Upper lobe of left lung (tissue), 4 donors: Measurements from ENCODE around the gene RAD9B.

ENCODE experiments used
- POLR2A ChIP-seq, 4 donors: fragments of 450-650 bp; IDR thresholded peaks; one replicate each; pipeline ENCODE4 v1.5.1; 2016 to 2017; ENCODE audit warnings: antibody characterized with exemption in 4 of 4, mild to moderate bottlenecking in 2 of 4
- TF ChIP-seq, protein P1 (sequence below), 6 experiments: fragments of 450-650 bp in 4 of 6; fragments of 200-600 bp in 2 of 6; sonication (generic) in 2 of 6; IDR thresholded peaks; one replicate each; pipeline ENCODE4 v1.5.1; 2016 to 2019; ENCODE audit warnings: antibody characterized with exemption in 6 of 6

DNA sequence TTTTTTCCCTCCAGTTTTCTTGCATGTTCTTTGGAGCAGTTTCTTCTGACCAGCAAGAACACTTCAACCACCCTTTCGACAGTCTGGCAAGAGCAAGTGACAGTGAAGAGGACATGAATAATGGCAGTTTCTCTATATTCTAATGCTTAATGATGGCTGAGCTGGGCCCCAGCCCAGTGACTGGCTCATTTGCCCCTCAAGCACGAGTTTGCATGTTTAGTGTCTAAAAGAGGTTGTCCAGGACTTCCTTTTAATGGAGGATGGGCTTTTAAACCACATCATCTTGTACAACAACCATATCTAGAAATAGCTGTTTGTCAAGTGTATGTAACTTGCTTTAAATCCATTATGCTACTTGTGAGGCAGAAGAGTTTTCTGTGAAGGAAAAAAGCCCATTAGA, 28.4 kb downstream of the RAD9B start:
- TF ChIP-seq, protein P1, sequence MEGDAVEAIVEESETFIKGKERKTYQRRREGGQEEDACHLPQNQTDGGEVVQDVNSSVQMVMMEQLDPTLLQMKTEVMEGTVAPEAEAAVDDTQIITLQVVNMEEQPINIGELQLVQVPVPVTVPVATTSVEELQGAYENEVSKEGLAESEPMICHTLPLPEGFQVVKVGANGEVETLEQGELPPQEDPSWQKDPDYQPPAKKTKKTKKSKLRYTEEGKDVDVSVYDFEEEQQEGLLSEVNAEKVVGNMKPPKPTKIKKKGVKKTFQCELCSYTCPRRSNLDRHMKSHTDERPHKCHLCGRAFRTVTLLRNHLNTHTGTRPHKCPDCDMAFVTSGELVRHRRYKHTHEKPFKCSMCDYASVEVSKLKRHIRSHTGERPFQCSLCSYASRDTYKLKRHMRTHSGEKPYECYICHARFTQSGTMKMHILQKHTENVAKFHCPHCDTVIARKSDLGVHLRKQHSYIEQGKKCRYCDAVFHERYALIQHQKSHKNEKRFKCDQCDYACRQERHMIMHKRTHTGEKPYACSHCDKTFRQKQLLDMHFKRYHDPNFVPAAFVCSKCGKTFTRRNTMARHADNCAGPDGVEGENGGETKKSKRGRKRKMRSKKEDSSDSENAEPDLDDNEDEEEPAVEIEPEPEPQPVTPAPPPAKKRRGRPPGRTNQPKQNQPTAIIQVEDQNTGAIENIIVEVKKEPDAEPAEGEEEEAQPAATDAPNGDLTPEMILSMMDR (IDR thresholded peaks at IDR 0.05) = no peak
- no peak for TF ChIP-seq POLR2A (IDR thresholded peaks at IDR 0.05)
